Measurements from ENCODE around the gene MARCHF11.

The MARCHF11 gene

DNA sequence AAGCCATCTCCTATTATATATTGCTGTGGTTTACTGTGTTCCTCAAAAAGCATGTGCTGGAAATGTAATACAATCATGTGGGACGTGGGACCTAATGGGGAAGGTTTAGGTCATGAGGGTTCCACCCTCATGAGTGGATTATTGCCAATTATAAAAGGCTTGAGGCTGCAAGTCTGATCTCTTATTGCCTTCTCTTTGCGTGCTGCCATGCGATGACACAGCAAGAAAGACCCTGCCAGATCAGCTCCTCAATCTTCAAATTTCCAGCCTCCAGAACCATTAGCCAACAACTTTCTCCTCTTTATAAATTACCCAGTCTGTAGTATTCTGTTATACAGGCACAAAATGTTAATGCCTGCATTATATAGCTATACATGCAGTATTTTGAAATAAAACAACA lies 45.4 kb downstream of the MARCHF11 start:
- DNase-seq (ENCODE audit: low read depth in 2 of 3, low spot score in 2 of 3): no peak

DNA sequence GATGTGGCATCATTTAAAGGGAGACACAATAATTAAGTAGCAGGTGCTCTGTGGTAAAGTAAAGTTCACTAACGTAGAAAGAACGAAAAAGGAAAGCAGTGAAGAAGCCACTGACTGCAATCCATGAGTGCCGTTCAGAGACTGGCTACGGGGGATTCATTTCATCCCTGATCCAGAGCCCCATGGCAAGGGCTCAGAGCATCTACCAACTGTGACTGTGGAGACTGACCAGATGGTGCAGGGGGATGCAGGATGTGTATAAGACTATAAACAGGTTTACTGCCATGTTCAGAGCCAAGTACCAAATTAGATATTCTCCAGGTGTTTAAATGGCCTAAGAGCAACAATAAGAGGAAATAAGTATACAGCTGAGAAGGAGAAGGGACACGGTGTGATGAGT lies 47.7 kb downstream of the MARCHF11 start:
- no peak for DNase-seq (ENCODE audit: low read depth in 2 of 3, low spot score in 2 of 3)

DNA sequence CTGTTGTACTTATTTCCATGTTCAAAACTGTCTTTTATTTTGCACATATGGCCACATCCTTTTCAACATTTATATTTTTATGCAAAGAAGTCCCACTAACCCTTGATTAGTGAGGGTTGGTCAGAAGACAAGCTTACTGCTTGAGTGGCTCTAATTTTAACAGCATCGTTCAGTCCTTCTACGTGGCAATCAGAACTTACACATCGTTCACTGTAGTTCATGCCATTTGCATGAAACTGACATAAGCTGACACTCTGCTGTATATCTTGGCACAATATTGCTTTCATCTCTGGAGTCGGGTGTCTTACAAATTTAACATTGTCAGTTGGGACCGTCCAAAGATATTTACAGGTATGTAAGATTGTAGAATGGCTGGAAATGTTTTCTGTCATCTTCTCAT lies 50.6 kb downstream of the MARCHF11 start:
- no peak for DNase-seq (ENCODE audit: low read depth in 2 of 3, low spot score in 2 of 3)

DNA sequence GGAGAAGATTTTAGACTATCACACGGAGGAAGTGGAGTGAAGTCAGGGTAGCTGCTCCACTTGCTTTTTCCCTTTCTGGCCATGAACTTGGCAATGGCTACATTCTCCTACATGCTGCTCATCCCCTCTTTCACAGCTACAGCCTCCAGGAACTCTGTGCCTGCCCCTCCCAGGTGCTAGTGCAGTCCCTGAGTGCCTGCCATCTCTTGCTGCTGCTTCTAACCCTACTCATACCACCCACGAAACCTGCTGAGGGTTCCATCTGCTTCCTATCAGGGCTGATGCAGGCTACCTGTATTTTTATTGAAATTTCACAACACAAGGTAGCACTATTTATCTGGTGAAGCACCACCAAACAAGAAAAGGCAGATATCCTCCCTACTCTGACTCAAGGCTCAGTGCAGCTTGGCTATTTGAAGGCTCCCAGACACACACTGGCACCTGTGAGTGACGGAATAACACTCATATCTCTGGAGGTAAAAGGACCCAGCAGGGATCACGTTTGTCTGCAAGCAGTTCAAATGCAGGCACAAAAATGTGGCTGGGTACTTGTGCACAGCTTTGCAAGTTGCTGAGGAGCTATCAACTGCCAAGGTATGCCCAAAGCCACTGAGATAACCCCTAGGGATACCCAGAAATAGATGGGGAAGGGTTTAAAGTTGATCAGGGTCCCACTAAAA lies 51.6 kb downstream of the MARCHF11 start:
- no peak for DNase-seq (ENCODE audit: low read depth in 2 of 3, low spot score in 2 of 3)

DNA sequence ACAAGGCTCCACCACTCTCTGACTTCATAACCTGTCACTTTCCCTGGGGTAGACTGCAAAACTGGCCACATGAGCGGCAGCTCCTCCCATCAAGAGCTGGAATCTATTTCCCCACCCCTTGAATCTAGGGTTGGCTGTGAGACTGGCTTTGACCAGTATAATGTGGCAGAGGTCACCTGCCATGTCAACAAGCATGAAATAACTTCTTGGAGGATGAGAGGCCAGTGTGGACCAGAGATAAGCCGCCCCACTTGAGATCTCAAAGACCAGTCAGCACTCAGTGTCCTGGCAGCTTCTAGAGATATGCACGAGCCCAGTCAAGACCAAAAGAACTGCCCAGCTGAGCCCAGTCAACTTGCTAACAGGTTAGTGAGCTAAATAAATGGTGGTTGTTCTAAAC lies 59.0 kb downstream of the MARCHF11 start:
- DNase-seq (ENCODE audit: low read depth in 2 of 3, low spot score in 2 of 3): no peak

DNA sequence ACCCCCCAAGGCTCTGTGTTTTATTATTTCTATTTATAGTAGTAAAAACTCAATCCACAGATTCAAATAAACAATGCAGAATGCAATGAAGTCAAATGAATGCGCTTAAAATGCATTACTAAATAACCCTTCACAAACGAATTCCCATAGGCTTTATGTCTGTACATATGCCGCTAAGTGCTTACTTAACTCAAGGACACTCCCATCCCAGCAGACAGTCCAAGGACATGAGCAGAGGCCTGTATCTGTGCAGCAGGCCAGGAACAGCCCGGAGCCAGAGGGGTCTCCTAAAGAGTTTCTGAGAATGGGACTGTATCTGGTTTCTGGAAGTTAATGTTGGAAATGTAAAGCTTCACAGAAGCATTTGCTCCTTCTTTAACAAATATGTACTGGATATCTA lies 59.8 kb downstream of the MARCHF11 start:
- DNase-seq (ENCODE audit: low read depth in 2 of 3, low spot score in 2 of 3): no peak

DNA sequence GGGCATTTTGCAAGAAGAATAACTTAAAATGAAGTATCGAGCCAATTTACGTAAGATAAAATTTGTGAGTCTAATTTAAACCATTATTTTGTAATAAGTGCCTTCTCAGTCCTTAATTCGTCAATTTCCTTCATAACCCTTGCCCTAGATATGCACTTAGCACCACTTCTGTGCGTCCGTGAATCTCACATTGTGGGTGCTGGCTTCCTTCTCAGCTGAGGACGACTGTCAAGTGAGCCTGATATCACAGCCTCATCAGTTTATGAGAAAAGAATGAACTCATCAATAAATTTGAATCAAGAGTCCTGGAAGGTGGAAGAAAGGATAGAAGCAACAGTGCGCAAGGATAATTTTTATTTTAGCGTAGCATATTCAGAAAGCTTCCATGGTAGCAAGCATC lies 64.5 kb downstream of the MARCHF11 start:
- DNase-seq (ENCODE audit: low read depth in 2 of 3, low spot score in 2 of 3): no peak

DNA sequence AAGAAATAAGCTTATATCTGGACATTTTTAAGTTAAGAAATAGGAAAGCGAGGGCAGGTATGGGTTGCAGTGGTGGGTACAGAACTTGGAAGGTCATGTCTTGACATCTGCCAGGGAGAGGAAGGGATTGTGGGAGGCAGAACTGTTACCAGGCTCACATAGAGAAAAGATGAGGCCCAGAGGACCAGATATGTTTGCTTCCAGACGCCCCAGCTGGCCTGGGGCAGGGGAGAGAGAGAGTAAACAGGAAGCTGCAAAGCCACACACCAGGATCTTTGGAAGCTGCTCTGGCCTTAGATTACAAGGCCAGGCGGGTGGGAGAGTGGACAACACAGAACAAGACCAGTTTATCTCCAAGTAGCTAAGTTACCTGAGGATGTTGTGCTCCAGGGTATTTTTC lies 71.2 kb downstream of the MARCHF11 start:
- DNase-seq (ENCODE audit: low read depth in 2 of 3, low spot score in 2 of 3): no peak

DNA sequence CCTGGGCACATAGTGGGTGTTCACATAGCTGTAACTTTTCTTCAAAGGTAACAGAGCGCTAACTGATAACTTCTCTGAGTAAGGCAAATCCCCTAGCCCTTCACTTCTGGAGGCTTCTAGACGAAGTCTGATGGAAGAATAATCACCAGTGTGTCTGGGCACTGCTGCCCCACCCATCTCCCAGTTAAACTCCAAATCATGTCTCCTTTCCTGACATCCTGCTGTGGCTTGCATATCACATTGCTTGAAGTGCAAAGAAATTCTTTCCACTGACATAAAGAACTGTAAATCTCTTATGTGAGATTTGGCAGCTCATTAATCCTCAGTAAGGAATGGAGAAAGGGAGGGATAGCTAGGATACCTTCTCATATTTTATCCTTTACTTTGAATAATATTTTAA lies 74.6 kb downstream of the MARCHF11 start:
- no peak for DNase-seq (ENCODE audit: low read depth in 2 of 3, low spot score in 2 of 3)

DNA sequence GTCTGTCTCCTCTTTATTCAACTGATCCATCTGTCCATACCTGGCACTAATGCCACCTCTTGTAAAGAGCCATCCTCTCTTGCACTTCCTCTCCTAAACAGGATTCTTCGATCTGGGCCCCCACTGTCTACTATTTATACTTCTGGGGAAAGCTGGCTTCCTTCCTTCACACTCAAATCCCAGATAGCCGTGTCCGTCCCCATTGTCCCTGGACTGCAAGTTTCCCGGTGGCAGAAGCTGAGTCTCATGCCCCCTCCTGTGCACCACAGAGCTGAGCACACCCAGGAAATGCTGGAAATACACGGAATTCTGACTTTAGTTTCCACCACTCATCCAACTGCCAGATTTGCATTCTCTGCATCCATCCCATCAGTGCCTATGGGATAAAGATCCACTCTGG lies 84.0 kb downstream of the MARCHF11 start:
- no peak for DNase-seq (ENCODE audit: low read depth in 2 of 3, low spot score in 2 of 3)

DNA sequence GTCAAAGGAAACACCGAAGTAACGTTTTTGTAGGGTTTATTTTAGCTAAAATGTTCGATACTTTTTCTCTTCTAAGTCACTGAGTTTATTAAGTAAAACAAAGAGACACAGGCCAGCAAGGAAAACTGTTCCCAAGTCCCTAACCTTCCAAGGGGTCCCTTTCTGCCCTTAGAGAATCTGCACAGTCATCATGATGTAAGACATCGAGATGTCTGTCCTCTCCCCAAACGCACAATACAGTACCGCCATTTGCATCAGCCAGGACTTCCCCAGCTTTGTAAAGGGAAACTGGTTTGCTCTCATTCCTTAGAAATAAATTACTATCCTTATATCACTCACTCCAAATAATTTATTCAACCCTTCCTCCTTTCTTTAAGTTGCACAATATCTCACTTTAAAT lies 89.3 kb downstream of the MARCHF11 start:
- no peak for DNase-seq (ENCODE audit: low read depth in 2 of 3, low spot score in 2 of 3)

DNA sequence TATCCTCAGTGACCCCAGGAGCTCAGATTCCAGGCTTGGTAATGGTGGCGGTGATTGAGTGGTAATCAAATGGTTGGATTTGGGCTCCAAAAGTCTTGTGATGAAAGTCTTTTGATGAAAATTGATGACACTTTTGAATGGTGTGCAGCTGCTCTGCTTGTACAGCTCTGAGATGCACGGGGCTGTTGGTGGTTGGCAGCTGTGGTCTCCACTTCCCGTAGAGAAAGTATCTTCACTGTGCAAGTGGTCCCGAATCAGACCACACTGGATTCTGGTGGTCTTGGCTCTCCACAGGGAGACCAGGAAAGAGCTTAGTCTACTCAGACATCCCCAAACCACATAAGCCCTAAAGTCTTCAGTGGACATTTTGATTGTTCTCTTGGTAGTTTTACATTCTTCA lies 96.6 kb downstream of the MARCHF11 start:
- no peak for DNase-seq (ENCODE audit: low read depth in 2 of 3, low spot score in 2 of 3)

DNA sequence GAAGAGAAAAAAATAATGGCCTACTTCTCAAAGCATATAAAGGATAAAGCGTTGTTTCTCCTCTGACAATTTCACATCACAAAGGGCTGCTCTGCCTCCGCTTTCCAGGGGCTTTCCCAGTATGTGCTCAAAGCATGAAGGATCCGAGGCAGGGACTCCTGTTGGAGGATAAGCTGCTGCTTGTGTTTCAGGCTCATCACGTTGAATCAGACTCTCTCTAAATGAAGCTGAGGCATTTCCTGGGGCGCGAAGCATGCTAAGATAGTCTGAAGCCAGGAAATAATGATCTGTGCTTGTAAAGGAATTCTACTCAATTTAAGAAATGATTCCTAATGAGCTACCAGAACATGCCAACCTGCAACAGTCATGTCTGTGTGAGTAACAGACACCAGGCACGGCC lies 97.5 kb downstream of the MARCHF11 start:
- no peak for DNase-seq (ENCODE audit: low read depth in 2 of 3, low spot score in 2 of 3)

DNA sequence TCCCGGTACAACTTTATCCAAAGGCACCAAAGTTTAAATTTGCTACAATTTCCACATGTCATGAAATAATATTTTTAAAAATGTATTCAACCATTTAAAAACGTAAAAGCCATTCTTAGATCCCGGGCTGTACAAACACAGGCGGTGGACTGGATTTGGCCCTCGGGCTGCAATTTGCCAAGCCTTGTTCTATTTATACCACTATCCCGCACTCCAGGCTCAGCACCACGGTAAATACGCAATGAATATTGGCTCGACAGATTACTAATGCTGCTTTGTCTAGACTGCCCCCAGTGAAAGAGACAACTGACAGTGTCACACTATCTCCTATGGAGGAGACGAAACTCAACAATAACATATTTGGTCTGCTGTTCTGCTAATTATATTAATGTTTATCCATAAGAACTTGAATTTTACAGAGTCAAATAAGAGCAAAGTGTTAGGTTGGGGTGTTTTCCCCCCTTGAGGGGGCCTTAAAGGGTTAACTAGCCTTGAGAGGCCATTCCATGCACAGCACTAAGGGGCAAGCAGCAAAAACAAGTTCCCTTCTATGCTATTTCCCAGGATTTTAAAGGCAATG lies 98.1 kb downstream of the MARCHF11 start:
- no peak for DNase-seq (ENCODE audit: low read depth in 2 of 3, low spot score in 2 of 3)

DNA sequence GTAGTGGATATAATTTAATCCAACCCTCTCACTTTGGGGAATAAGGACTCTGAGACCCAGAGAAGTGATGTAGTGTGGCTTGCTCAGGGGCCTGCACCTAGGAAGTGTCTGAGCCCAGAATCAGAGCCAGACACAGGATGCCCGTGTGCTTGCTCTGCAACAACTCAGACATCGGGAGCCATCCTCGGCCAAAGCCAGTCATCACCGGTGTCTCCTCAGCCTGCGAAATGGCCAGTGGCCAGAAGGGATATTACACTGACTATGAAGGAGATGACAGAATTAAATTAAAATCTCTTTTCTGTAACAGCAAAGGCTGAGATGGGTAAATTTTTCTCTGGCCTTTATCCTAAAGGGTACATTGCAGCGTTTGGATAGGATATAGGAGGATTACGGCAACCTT lies 102.9 kb downstream of the MARCHF11 start:
- DNase-seq (ENCODE audit: low read depth in 2 of 3, low spot score in 2 of 3): no peak

DNA sequence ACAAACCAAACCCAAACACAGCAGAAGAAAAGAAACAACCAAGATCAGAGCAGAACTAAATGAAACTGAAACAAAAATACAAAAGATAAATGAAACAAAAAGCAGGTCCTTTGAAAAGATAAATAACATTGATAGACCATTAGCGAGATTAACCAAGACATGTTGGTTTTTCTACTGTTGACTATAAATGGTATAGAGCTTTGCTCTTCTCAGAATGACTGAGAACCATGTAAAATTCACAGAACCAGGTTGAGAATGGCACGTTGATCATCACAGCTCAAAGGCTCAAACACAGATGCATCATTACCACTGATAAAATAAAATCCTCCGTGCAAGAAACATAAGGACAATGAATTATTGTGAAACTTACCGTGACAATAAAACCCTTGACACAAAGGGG lies 105.2 kb downstream of the MARCHF11 start:
- DNase-seq (ENCODE audit: low read depth in 2 of 3, low spot score in 2 of 3): no peak

DNA sequence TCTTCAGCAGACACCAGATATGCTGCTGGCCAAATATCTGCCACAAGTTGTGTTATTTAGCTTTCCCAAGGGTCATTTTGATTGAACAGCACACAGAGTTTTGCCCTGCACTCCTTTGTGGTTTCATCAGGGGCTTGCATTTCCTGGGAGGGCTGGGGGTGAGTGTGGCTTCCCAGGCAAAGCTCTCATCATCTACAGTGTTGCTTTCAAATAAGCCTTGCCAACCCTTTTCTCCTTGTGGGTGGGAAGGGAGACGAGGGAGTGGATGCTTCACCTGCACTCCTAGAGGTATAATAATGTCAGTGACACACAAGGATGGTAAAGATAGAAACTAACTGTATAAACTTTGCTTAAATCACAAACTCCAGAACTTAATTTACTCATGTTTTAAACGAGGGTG lies 107.0 kb downstream of the MARCHF11 start:
- DNase-seq (ENCODE audit: low read depth in 2 of 3, low spot score in 2 of 3): no peak

DNA sequence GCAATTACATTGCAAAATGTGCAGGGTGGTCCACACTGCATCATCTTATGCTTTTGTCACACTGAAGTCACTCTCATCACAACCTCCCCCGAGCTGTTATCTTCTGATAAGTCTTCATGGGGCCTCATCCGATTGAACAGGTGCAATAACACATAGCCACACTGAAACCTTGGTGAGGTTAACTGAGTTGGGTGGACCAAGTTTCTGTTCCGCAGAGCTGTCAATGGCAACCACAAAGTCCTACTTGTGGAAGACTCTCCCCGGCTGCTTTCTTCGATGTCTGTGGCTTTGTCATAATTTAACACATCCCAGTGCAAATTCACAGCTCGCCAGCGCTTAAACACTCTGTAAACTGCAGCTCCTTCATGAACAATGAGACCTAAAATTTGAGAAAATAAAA lies 112.2 kb downstream of the MARCHF11 start:
- DNase-seq (ENCODE audit: low read depth in 2 of 3, low spot score in 2 of 3): no peak

DNA sequence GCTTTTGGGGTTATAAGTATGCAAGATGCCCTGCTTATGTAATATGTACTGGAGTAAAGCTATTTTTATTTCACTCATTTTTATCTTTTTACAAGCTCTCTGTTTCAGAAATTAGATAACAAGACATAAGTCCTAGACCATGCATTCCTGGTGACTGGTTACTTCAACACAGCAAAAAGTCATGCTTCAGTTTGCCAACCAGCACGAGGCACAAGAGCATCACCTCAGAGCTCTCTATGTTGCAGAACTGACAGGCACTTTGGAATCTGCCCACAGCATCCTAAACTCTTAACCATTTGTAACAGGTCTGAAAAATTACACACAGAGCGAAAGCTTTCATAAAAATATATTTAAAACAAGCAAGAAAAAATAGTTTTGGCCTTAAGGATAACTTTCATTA lies 112.8 kb downstream of the MARCHF11 start:
- no peak for DNase-seq (ENCODE audit: low read depth in 2 of 3, low spot score in 2 of 3)

DNA sequence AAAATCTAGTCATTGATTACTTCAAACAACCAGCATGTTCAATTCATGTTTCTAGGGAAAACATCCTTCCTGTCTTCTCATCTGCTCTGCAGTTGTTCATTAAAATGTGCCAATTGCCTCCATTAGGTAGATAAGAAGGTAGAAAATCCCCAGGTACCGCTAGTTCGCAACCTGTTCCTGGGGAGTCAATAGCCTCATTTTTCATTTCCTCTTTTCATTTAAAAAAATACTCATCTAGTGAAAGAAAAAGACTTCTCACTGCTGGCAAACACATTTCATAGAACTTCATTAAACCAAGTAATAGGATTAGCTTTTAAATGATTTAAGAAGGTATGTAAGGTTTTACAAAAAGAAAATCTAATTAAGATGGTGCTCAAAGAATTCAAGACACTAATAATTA lies 113.3 kb downstream of the MARCHF11 start:
- DNase-seq (ENCODE audit: low read depth in 2 of 3, low spot score in 2 of 3): no peak

DNA sequence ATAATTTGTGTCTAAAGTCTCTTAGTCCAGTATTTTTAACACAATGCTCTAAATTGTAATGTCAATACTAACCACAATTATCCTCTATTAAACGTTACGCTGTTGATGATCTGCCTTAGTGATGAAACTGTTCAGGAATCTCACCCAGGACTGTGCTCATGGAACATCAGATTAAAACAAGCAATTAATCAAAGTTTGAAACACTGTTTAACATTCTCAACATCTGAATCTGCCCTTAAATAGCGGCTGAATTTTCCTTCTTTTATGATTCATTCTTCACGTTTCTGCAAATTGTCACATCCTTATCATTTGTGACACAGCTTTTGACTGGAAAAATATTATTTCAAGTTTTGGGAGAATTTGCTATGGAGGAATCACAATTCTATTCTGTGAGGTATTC lies 113.8 kb downstream of the MARCHF11 start:
- no peak for DNase-seq (ENCODE audit: low read depth in 2 of 3, low spot score in 2 of 3)

DNA sequence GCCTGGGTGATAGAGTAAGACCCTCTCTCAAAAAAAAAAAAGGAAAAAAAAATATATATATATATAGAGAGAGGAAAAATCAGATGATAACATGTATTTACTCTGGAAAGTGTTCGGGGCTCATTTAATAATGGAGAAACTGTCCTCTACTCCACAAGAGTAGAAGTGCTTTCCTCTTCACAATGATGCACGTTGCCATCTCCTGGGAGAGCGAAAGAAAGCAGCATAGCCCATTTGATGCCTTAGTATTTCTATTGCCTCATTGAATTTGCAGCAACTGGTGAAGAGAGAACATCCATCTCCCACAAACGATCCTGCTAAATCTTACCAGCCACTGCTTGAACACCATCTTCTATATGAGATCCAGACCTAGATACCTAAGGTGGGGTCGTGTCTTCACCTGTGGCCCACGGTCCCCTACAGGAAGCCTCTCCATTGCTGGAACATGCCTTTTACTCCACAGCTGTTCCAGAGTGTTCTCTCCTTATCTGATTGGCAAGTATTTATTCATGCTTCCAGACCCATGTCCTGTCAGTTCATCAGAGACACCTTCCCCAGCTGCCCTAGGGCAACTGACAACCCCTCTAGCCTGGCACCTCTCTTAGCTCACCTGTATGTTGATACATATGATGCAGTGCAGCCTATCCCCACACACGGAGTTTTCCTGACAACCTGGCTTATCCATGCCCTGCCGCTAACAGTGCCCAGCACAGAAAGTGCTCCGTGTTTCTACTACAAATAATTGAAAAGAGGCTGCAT lies 115.3 kb downstream of the MARCHF11 start:
- DNase-seq (ENCODE audit: low read depth in 2 of 3, low spot score in 2 of 3): no peak

DNA sequence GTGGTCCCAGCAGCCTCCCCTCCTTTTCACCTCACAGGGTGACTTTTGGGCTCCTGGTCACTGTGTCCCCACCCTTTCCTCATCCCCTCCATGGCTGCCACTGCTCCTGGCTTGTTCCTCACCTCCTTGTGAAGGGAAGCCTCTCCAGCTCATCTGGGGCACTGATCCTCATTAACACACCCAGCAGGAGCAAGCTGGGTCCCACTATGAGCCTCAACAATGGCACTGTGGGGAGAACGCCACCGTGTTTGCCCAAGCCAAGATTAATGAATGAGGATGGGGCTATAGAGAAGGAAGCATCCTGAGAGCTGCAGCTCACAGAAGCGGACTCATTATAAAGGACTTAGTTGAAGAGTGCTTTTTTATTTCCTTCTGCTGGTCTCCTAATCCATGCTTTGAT lies 118.4 kb downstream of the MARCHF11 start:
- DNase-seq (ENCODE audit: low read depth in 2 of 3, low spot score in 2 of 3): no peak

All from activated CD8-positive, alpha-beta memory T cell treated with anti-CD3 and anti-CD28 coated beads for 48 hours (primary cell).